HG03175 (cell line): ENCODE measurements around the gene SLCO2B1.

Experiments used
- ATAC-seq: cut with Tn5 transposase; IDR thresholded peaks from one replicate; pipeline ENCODE4 v1.9.1; 2021; ENCODE audit warnings: mild to moderate bottlenecking, moderate library complexity; ENCODE audit not compliant: unreplicated experiment

SLCO2B1 gene

GRCh38 chr11:75161506-75162095 is 10.7 kb downstream of the SLCO2B1 start:
- ATAC-seq: no peak

GRCh38 chr11:75162954-75163353 is 12.0 kb downstream of the SLCO2B1 start:
- ATAC-seq: no peak

DNA sequence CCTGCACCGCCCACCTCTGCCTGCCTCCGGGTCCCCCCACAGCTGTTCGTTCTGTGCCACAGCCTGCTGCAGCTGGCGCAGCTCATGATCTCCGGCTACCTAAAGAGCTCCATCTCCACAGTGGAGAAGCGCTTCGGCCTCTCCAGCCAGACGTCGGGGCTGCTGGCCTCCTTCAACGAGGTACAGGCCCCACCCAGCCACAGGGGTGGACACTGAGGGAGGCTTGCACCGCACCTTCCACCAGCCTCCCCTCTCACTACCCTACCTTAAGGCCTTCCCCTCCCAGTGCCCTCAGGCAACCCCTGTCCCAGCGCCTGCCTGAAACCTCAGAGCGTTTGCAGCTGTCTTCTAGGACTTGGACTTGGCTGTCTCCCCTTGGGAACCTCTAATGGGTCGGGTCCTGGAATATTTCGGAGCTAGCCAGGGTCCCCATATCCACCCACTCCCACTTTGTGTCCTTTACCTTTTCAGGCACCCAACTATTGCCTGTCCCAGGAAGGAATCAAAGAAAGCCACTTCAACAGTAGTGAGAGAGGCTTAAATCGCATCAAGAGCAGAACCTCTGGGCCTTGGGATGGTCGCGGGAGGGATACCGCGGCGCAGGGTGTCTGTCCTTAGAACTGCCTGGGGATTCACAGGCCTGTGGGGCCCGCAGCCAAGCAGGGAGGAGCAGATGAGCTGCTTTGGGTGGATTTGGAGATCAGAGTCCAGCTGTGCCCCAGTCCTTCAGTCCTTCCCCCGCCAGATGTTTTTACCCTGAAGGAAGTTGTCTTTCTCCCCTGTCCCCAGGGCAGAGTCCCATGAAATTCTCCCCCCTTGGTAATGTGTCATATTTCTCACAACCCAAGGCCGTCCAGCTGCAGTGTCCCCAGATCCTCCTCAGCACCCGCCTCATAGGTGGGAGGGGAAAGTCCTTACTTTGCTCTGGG is 13.3 kb downstream of the SLCO2B1 start:
- ATAC-seq: no peak

DNA sequence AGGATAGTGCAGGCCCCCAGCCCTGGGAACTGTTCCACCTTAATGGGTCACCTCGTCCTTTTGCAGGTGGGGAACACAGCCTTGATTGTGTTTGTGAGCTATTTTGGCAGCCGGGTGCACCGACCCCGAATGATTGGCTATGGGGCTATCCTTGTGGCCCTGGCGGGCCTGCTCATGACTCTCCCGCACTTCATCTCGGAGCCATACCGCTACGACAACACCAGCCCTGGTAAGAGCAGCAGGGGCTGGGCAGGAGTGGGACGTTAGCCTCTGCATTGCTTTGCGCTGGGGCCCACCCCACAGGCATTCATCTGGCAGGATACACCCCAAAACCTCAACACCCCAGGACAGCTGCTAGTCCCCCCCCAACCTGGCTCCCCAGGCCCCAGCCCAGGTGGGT is 14.8 kb downstream of the SLCO2B1 start:
- ATAC-seq: no peak

DNA sequence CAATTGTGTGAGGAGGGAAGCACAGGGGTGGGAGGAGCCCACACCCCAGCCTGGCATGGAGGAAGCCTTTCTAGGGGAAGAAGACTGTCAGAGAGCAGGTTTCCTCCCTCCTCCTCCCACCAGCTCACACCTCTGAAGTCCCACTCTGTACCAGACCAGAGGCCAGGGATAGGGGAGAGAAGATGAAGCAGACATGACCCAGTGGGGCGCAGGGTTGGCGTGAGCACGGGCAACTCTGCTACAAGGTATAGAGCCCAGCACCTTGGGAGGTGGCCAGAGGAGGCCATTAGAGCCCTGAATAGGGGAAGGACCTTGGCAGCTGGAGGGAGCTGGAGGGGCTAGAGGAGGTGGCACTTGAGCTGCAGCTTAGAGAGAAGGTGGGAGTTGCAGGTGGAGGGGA is 15.9 kb downstream of the SLCO2B1 start:
- ATAC-seq: no peak

GRCh38 chr11:75167617-75168016 is 16.7 kb downstream of the SLCO2B1 start:
- ATAC-seq: no peak

- ATAC-seq: no peak
Observed at GRCh38 chr11:75169101-75169885, 18.4 kb downstream of the SLCO2B1 start.

- ATAC-seq: no peak
Observed at GRCh38 chr11:75170516-75171201, 19.8 kb downstream of the SLCO2B1 start.

- ATAC-seq: no peak
Observed at GRCh38 chr11:75173336-75173735, 22.4 kb downstream of the SLCO2B1 start.

DNA sequence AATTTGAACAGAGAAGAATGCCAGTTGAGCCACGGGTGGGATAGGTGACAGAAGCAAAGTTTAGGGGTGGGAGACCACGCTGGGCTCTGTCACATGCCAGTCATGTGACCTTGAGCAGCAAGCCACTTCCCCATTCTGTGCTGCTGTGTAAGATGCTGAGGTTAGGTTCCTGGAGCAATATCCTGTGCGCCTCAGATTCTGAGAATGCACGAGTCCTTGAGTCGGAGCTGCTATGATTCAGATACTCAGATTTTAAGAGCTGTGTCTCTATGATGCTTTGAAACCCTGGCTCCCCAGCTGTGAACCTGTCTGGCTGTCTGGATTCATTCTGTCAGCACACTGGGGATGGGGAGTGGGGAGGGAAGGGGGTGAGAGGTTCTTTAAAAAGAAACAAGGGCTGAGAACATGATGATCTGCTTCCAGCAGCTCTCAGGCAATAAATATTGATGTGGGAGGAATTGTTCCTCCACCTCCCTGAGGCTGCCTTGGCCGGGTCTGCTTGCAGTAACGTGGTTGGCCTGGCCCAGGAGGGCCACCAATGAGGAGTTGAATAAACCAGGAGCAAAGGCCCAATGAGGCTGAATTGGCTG is 24.0 kb downstream of the SLCO2B1 start:
- ATAC-seq: no peak

DNA sequence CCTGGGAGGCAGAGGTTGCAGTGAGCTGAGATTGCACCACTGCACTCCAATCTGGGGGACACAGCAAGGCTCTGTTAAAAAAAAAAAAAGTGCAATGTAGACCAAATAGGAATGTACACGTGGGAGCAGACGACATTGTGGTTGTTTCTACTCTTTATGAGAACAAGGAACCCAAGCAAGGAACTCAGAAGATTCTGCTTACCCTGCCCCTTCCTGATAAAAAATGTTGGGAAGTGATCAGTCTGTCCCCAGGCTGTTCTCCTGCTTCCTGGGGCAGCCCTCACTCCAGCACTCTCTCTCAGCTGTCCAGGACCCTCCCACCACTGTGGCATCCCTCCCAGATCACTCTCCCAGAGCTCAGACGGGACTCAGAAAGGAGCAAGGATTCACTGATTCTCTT is 31.8 kb downstream of the SLCO2B1 start:
- no peak for ATAC-seq

- no peak for ATAC-seq
Observed at GRCh38 chr11:75184051-75184450, 33.1 kb downstream of the SLCO2B1 start.

GRCh38 chr11:75184757-75185425 is 34.0 kb downstream of the SLCO2B1 start:
- no peak for ATAC-seq

GRCh38 chr11:75185866-75186265 is 35.0 kb downstream of the SLCO2B1 start:
- ATAC-seq: no peak

GRCh38 chr11:75186999-75187398 is 36.1 kb downstream of the SLCO2B1 start:
- no peak for ATAC-seq

- ATAC-seq: no peak
Observed at GRCh38 chr11:75188671-75189070, 37.8 kb downstream of the SLCO2B1 start.

- ATAC-seq: no peak
Observed at GRCh38 chr11:75189108-75189507, 38.2 kb downstream of the SLCO2B1 start.

GRCh38 chr11:75189911-75190310 is 39.0 kb downstream of the SLCO2B1 start:
- no peak for ATAC-seq

DNA sequence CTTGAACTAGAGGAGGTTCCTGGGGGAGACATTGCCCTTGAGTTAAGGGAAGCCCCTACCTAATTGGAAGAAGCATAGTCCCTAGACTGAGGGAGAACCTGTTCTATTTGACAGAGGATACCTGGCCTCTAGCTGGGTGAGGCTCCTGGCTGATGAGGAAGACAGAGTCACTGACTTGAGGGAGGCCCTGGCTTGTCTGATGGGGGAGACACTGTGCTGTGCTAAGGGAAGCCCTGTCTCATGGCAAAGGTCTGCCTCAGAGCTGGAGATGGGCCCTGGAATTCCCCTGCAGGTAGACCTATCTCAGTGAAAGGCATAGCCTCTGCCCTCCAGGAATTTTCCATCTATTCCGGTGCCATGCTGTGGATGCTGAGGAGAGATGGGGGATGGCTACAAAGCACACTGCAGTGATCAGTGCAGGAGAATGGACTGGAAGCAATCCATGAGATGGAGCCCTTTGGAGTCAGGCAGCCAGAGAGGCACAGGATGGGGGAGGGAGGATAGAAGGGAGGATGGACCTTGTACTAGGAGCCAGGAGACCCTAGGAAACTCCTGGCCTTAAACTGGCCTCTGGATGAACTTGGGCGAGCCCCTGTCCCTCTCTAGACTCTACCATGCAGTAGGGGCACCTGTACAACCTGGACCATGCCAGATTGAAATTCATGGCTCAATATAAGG is 39.9 kb downstream of the SLCO2B1 start:
- ATAC-seq: no peak

DNA sequence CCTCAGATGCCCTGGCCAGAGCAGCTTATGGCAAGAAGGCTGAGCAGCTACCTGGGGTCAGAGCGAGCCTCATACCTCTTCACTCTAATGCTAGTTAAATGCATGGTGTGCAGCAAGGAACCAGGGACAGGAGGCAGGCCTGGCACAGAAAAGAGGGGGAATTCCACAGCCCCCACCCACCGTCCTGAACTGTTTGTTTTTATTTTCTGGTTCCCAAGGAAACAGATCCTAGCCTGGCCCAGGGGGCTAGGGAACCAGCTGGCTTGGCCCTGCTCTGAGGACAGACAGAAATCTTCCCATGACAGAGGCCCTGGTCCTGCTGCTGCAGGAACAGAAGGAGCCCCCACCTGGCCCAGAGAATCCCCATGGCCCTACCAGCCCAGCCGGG is 40.4 kb downstream of the SLCO2B1 start:
- no peak for ATAC-seq
